ENCODE data around the gene SLC16A6.
"Not testable (repeated sequence)": the region's sequence is repeated elsewhere in the genome, so short reads cannot be mapped to it uniquely, and the experiment has no call there.

The SLC16A6 gene

GRCh38 chr17:68246271-68247028, 44.5 kb downstream of the SLC16A6 start:
- no peak for DNase-seq

GRCh38 chr17:68239632-68240366, 51.1 kb downstream of the SLC16A6 start:
- DNase-seq, result no peak

GRCh38 chr17:68238871-68239253, 52.1 kb downstream of the SLC16A6 start:
- no peak for DNase-seq

- peak; percentile 21 for DNase-seq
Observed at GRCh38 chr17:68238164-68238870, 52.6 kb downstream of the SLC16A6 start.

- peak; percentile 88 for DNase-seq
Observed at GRCh38 chr17:68237369-68238163, 53.4 kb downstream of the SLC16A6 start.

- not testable (repeated sequence) for DNase-seq
Observed at GRCh38 chr17:68235336-68235791, 55.6 kb downstream of the SLC16A6 start.

GRCh38 chr17:68234726-68235335, 56.1 kb downstream of the SLC16A6 start:
- DNase-seq, result peak; percentile 10

GRCh38 chr17:68232741-68233140, 58.2 kb downstream of the SLC16A6 start:
- DNase-seq, result not testable (repeated sequence)

GRCh38 chr17:68231541-68231940, 59.4 kb downstream of the SLC16A6 start:
- DNase-seq, result no peak

- not testable (repeated sequence) for DNase-seq
Observed at GRCh38 chr17:68231131-68231530, 59.8 kb downstream of the SLC16A6 start.

- DNase-seq, result no peak
Observed at GRCh38 chr17:68229619-68230018, 61.3 kb downstream of the SLC16A6 start.

- no peak for DNase-seq
Observed at GRCh38 chr17:68228817-68229570, 61.9 kb downstream of the SLC16A6 start.

- not testable (repeated sequence) for DNase-seq
Observed at GRCh38 chr17:68228039-68228680, 62.8 kb downstream of the SLC16A6 start.

- DNase-seq, result not testable (repeated sequence)
Observed at GRCh38 chr17:68225055-68225454, 65.9 kb downstream of the SLC16A6 start.

GRCh38 chr17:68222606-68223005, 68.3 kb downstream of the SLC16A6 start:
- no peak for DNase-seq

GRCh38 chr17:68221786-68222185, 69.1 kb downstream of the SLC16A6 start:
- DNase-seq, result no peak

- not testable (repeated sequence) for DNase-seq
Observed at GRCh38 chr17:68220786-68221185, 70.1 kb downstream of the SLC16A6 start.

- DNase-seq, result not testable (repeated sequence)
Observed at GRCh38 chr17:68220186-68220585, 70.7 kb downstream of the SLC16A6 start.

- not testable (repeated sequence) for DNase-seq
Observed at GRCh38 chr17:68219429-68219828, 71.5 kb downstream of the SLC16A6 start.
